GM12878 (cell line): ENCODE measurements around the gene GINS1.

Experiments used
- ASH2L ChIP-seq: fragments of 300-600, 200-600 bp; sonication (generic); IDR thresholded peaks from 2 replicates; pipeline ENCODE4 v1.6.1; 2017; ENCODE audit warnings: low read depth, mild to moderate bottlenecking, borderline replicate concordance
- BRCA1 ChIP-seq: IDR thresholded peaks from 2 replicates; pipeline ENCODE4 v1.6.1; 2011; ENCODE audit warnings: low read depth, low read length, improper control_type of control experiment
- EGR1 ChIP-seq, 2 experiments: IDR thresholded peaks; 1 replicate in 1 of 2; 2 replicates in 1 of 2; pipeline ENCODE4 v1.6.1; 2011 to 2012; ENCODE audit warnings: low read depth in 2 of 2, low read length in 2 of 2, borderline replicate concordance in 1 of 2, mild to moderate bottlenecking in 1 of 2, moderate library complexity in 1 of 2
- ELK1 ChIP-seq: IDR thresholded peaks from 2 replicates; pipeline ENCODE4 v1.6.1; 2012; ENCODE audit warnings: low read depth, low read length, improper control_type of control experiment
- FOXK2 ChIP-seq: fragments of 450-650 bp; IDR thresholded peaks from 2 replicates; pipeline ENCODE4 v1.6.1; 2017; ENCODE audit warnings: mild to moderate bottlenecking, moderate library complexity
- GABPA ChIP-seq: IDR thresholded peaks from 2 replicates; pipeline ENCODE4 v1.6.1; 2014; ENCODE audit warnings: antibody characterized with exemption, low read depth, mild to moderate bottlenecking, inconsistent platforms
- POLR2A ChIP-seq: IDR thresholded peaks from 2 replicates; pipeline ENCODE4 v1.6.1; 2011; ENCODE audit warnings: low read depth, mild to moderate bottlenecking, low read length
- RAD51 ChIP-seq: fragments of 450-650 bp; IDR thresholded peaks from 2 replicates; pipeline ENCODE4 v1.6.1; 2016; ENCODE audit warnings: moderate library complexity, mild to moderate bottlenecking, inconsistent platforms
- REST ChIP-seq: IDR thresholded peaks from 2 replicates; pipeline ENCODE4 v1.6.1; 2012; ENCODE audit warnings: mild to moderate bottlenecking, low read depth, low read length
- ZNF24 ChIP-seq: fragments of 450-650 bp; IDR thresholded peaks from 2 replicates; pipeline ENCODE4 v1.6.1; 2017; ENCODE audit warnings: antibody characterized with exemption, mild to moderate bottlenecking
- ZNF274 ChIP-seq: IDR thresholded peaks from one replicate; pipeline ENCODE4 v1.8.0; 2011; ENCODE audit not compliant: insufficient read length, insufficient read depth

- no peak for TF ChIP-seq REST
- no peak for TF ChIP-seq RAD51
- TF ChIP-seq ZNF24 = no peak
- no peak for TF ChIP-seq GABPA
- no peak for TF ChIP-seq ZNF274
- no peak for TF ChIP-seq BRCA1
- no peak for TF ChIP-seq ELK1
- no peak for TF ChIP-seq POLR2A
- TF ChIP-seq EGR1 (IDR thresholded peaks at IDR 0.05; ENCODE audit: borderline replicate concordance in 1 of 2, low read depth in 2 of 2, low read length in 2 of 2) = no peak
- TF ChIP-seq FOXK2 = no peak
- TF ChIP-seq ASH2L = no peak
These were observed 37.9 kb upstream of the GINS1 start for GRCh38 chr20:25369529-25369928.
